ENCODE results near the gene MGAT5B.

The MGAT5B gene

DNA sequence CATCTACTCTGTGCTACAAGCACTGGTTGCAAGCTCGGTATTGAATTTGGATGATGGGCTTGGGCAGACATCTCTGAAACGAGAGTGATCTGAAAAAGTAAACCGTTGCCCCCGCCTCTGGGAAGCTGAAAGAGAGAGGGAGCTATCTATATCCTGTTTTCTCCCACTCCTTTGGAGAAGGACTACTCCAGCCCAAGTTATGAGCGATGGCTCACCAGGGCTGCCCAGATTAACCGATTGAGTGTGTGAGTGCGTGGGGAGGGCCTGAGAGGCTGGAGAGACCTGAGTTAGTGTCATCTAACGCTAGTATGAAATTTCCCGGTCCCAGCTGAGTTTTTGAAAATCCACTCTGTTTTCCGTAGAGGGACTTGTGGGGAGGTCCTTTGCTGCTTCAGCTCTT lies 11.5 kb downstream of the MGAT5B start:
- DNase-seq (ENCODE audit: low read depth in 2 of 2, low spot score in 1 of 2): no peak

DNA sequence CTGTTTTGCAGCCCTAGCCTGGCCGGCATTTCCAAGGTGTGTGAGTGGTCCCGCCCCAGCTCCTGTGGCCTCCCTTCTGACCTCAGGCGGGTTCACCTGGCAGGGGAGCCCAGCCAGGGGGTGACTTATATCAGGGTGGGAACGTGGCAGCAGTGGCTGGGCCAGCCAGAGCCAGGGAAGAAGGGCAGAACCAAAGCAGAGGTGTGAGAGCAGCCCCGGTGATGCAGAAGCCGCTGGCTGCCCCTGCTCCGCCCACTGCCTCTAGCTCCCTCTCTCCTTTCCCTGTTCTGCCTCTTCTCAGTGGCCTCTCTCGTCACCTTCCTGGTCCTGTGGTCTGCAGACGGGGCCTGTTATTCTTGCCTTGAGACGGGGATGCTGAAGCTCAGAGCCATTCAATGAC lies 12.1 kb downstream of the MGAT5B start:
- no peak for DNase-seq (ENCODE audit: low read depth in 2 of 2, low spot score in 1 of 2)

DNA sequence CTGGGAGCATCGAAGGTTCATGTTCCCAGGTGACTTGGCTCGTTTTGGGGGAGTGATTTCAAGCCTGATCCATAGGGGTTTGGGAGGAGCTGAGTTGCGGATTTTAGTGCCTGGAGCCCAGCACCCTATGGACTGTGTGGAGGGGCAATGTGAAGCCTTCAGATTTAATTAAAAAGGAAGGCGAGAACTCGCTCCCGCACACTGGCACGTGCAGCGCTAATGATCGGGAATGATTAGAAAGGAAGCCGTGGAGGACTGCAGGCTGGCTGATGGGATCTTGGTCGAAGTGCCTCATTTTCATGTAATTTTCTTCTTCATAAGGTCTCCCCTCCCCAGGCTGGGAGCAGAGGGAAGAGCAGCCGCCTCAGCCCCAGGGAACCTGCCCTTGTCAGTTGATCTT lies 12.8 kb downstream of the MGAT5B start:
- DNase-seq (ENCODE audit: low read depth in 2 of 2, low spot score in 1 of 2): no peak

DNA sequence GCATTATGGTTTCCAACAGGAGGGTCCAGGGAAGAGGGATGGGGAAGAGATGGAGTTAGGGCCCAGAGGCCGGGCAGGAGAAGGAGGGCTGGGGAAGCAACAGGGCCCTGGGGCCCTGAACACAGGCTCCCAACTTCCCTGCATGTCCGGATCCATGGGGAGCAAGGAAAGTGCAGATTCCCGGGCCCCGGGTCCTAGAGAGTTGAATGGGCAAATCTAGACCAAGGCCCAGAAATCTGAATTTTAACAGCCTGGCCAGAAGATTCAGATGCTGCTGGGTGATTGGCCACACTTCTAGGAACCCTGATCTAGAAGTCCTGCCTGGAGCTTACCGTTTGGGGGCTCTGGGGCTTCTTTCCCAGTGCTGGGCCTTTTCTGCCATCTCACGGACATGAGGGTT lies 13.2 kb downstream of the MGAT5B start:
- no peak for DNase-seq (ENCODE audit: low read depth in 2 of 2, low spot score in 1 of 2)

DNA sequence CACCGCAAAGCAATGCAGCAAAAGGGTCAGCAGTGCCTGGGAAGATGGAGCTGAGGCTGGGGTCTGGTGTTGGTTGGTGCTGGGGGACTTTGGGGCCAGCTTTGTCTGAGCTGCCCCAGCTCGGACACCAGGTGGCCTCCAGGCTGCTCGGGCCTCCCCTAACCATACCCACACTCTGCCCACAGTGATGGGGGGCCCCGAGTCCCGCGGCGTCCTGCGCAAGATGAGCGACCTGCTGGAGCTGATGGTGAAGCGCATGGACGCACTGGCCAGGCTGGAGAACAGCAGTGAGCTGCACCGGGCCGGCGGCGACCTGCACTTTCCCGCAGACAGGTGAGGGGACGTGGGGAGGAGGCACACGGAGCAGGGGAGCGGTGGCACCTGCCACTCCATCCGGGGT lies 13.8 kb downstream of the MGAT5B start:
- no peak for DNase-seq (ENCODE audit: low read depth in 2 of 2, low spot score in 1 of 2)

DNA sequence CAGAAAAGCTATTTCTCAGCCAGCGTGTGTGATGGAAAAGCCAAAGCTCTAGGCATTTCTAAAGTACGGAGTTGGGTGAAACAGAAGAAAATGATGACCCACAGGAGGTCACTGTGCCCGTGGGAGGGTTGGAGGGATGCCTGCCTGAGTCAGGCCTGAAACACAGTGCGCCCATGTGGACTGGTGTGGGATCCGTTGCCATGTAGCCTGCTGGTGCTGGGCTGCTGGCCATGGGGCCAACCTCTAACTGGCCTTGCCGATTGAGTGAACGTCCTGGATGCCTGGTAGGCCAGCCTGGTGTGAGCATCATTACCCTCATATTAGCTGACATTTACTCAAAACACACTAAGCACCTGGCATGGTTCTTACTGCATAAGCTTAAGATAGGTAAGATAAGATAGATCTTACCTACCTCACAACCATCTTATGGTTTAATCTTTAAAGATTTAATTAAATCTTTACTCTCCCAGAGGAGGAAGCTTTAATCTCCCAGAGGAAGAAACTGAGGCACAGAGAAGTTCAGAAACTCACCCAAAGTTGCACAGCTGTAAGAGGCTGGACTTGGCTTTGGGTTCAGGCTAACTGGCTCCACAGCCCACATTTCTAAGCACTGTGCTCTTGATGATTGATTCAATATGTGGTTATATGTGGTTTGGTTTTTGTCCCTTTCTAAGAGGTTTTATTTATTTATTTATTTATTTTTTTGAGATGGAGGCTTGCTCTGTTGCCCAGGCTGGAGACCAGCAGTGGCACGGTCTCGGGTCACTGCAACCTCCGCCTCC lies 15.7 kb downstream of the MGAT5B start:
- no peak for DNase-seq (ENCODE audit: low read depth in 2 of 2, low spot score in 1 of 2)

DNA sequence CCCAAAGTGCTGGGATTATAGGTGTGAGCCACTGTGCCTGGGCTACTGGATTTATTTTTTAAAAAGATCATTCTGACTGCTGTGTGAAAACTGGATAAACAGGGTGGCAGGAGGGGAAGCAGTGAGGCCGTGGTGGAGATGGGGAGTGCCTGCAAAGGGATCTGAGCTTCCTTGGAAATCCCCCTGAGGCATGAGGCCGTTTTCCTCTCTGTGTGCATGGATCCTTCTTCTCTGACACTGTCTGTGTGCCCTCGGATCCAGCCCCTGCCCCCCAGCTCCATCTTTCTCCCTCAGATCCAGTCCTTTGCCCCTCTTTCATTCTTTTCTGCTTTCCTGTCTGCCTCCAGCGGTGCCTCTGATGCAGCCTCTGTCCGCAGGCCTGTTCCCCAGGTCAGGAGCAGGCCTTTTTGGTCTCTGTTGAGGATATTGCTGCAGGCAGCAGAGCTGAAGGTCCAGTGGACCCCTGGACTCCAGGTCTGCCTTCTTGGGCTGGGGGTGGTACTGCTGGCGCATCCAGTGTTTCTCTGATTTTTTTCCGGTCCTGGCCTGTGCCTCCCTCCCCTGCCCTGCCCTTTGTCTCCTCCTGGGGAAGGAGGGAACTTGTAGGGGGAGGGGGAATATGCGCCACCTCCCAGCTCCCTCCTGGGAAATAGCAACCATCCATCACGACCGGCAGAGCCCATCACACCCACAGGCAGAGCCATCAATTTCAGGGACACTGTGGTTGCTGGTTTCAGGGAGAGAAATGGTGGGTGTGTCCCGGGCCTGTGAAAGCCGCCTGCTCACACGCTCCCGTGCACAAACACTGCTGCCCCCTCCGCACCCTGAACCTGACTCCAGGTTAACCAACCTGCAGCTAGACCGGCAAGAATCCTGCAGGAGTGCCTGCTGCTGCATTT lies 17.0 kb downstream of the MGAT5B start:
- DNase-seq (ENCODE audit: low read depth in 2 of 2, low spot score in 1 of 2): no peak

DNA sequence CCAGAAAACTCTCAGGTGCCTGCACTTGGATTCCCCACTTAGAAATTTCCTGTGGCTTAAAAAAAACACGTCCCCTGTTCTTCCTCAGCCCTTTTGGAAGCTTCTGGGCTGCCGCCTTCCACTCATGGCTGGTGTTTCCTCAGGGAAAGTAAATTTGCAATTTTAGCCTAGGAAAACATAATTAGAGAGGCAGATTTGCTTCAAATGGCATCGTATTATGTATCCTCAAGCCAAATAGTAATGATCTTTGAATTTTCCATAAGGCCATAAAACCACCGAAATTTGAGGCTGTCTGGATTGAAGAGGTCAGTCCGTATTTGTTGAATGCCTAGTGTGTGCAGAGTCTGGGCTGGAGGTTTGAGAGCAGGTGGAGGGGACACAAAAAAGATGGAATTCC lies 17.7 kb downstream of the MGAT5B start:
- no peak for DNase-seq (ENCODE audit: low read depth in 2 of 2, low spot score in 1 of 2)

DNA sequence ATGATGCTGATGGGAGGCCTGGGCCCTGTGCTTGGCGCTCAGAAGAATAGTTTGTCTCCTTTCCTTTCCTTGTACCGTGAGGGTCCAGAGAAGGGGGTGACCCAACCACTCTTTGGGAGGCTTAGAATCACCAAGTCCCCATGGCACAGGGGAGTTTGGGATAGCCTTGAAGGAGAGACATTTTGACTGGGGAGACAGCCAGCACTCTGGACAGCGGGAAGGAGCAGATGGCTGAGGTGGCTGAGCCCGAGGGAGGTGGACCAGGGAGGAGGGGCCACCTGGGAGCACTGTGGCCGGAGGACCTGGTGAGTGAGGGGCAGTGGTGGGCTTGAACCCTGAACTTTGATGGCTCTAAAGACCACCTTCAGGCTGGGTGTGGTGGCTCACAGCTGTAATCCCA lies 18.2 kb downstream of the MGAT5B start:
- no peak for DNase-seq (ENCODE audit: low read depth in 2 of 2, low spot score in 1 of 2)

DNA sequence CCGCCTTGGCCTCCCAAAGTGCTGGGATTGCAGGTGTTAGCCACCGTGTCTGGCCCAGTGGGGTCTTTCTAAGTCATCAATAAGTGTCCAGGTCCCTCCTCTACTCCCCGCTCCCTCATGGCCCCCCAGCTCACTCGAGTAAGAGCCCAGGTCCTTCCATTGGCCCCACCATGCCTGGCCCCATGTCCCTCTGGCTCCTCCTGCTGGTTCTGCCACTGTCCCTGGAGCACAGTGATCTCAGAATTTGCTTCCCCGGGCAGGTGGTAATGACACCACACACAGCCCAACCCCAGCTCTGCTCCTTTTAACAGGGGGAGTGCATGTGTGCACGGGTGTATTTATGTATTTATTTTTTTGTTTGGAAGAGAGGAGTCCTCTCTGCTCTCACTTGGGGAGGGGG lies 19.6 kb downstream of the MGAT5B start:
- DNase-seq (ENCODE audit: low read depth in 2 of 2, low spot score in 1 of 2): no peak

DNA sequence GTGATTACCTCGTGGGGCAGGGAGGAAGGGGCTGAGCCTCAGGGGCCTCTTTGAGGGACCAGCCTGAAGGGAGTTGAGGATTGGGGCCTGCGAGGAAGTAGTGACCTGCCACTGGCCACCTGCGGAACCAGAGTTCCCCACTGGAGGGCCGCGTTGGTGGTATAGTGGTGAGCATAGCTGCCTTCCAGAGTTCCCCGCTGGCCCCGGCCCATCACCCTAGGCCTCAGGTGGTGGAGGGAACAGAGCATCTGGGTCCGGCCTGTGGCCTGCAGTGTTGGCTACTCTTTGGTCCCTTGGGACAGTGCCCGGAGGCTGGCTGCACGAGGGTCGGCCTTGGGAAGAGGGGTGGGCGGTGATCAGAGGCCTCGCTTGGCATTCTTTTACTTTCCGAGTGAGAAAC lies 20.5 kb downstream of the MGAT5B start:
- DNase-seq (ENCODE audit: low read depth in 2 of 2, low spot score in 1 of 2): no peak

DNA sequence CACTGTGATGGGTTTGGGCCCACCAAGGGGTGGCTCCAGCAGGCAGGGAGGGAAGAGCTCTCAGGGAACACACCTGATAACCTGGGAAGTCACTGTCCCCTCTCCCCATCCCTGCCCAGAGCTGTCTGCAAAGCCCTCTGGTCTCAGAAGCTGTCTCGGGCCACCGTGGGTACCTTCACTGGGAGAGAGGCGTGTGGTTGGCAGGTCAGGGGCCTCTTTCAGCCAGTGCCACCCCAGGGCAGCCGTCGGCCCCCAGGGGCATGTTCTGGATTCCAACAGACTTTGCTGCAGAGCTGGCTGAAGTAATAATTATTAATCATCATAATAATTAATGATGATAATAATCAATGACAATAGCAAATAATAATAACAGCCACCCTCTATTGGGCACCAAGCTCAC lies 21.1 kb downstream of the MGAT5B start:
- no peak for DNase-seq (ENCODE audit: low read depth in 2 of 2, low spot score in 1 of 2)

DNA sequence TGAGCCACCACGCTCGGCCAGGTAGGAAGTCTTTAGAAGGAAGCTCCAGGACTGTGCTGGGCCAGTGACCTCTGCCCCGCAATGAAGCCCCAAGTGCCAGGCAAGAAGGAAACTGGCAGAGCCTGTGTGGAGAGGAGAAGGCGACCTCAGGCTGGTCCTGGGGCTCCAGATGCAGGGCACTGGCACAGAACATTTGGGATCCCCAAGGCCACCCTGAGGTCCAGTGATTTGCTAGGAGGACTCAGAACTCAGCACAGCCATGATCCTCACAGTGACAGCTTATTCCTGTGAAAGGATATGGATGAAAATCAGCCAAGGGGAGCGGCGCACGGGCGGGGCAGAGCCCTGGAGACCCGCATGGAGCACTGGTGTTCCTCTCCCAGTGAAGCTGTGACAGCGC lies 24.1 kb downstream of the MGAT5B start:
- no peak for DNase-seq (ENCODE audit: low read depth in 2 of 2, low spot score in 1 of 2)

DNA sequence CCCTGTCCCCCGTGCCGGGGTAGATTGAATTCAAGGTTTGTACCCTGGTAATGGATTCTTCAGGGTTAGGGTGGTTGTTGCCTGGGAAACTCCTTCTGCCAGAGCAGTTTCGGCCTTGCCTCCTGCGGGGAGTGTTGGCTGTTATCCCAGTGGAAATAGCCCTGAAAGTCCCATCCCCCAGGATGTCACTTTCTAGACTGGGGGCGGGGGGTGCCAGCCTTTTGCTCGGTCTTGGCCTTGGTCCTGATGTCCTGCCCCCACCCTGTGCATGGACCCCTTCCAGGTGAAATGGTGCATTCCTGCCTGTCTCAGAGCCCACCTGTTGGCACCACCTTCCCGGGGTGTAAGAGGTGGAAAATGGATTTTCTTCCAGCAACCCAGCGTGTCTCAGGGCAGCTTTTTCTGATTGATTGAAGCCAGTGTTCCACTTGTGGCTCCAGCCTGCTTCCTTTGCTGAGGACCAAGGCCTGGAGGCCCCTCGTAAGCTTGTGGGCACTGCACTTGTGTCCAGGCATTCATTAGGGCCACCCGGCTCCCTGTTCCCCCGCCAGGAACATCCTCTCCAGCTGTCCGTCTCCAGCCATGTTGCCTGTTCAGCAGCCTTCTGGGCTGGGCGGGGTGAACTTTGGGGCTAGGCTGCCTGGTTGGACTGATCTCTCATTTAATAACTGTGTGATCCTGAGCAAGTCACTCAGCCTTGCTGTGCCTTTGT lies 25.6 kb downstream of the MGAT5B start:
- no peak for DNase-seq (ENCODE audit: low read depth in 2 of 2, low spot score in 1 of 2)

DNA sequence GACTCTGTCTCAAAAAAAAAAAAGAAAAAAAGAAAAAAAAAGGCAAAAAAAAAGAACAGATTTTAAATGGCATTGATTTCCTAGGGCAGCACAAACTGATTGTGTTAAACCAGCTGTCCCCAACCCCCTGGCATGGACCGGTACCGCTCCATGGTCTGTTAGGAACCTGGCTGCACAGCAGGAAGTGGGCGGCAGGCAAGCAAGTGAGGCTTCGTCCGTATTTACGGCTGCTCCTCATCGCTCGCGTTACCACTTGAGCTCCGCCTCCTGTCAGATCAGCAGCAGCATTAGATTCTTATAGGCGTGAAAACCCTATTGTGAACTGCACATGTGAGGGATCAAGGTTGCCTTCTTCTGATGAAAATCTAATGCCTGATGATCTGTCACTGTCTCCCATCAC lies 26.6 kb downstream of the MGAT5B start:
- no peak for DNase-seq (ENCODE audit: low read depth in 2 of 2, low spot score in 1 of 2)

DNA sequence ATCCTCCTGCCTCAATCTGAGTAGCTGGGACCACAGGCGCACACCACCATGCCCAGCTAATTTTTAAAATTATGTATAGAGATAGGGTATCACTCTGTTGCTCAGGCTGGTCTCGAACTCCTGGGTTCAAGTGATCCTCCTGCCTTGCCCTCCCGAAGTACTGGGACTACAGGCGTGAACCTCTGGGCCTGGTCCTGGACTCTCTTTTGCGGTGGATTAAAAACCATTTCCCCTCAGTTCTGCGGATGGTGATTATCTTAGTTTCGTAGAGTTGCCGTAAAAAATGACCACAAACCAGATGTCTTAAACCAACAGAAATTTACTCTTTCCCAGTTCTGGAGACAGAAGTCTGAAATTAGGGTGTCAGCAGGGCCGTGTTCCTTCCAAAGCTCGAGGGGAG lies 28.8 kb downstream of the MGAT5B start:
- no peak for DNase-seq (ENCODE audit: low read depth in 2 of 2, low spot score in 1 of 2)

DNA sequence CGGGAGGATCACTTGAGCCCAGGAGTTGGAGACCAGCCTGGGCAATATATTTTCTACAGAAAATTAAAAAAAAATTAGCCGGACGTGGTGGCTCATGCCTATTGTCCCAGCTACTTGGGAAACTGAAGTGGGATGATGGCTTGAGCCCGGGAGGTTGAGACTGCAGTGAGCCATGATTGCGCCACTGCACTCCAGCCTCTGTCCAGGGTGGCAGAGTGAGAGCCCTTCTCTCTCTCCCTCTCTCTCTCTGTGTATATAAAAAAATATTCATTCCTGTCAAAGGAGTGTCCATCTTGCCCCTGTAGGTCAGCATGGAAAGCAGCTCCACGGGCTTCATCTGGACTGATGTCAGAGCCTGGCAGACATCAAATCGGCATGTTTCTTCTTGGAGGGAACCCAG lies 31.2 kb downstream of the MGAT5B start:
- no peak for DNase-seq (ENCODE audit: low read depth in 2 of 2, low spot score in 1 of 2)

DNA sequence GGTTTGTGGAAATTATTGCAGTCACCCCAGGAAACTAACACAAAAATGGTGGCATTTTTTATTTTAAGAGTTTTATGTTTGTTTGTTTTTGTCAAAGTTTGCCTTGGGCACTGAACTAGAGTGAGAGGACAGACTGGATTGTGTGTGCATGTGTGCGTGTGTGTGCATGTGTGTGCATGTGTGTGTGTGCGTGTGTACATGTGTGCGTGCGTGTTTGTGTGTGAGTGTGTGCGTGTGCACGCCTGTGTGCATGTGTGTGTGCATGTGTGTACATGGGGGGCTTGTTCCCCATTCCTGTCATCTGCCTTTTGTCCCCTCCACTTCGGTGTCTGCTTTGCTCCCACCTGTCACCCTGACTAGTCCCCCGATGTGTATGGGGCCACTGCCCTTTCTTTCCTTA lies 32.5 kb downstream of the MGAT5B start:
- DNase-seq (ENCODE audit: low read depth in 2 of 2, low spot score in 1 of 2): no peak

DNA sequence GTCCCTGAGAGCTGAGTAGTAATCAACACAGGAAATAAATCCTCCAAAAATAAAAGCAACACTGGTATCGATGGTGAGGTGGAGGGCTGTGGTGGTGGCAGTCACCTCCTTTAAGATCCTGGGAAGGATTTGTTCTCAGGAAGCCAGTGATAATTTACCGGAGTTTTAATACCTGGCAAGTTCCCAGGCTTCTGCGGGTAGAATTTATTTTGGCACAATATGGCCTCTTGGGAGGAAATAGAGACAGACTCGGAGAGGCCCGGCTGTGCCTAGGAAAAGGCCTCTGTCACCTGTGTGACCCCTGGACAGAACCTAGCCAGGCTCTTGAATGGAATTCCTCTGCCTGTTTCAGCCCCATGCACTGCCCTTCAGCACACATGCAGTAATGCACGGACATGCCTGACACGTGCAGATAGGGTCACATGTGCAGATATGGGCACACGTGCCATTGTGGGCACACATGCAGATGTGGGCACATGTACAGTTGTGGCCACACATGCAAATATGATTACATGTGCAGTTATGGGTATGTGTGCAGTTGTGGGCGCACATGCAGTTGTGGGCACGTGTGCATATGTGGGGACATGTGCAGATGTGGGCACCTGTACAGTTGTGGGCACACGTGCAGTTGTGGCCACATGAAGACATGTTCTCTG lies 33.5 kb downstream of the MGAT5B start:
- DNase-seq (ENCODE audit: low read depth in 2 of 2, low spot score in 1 of 2): no peak

DNA sequence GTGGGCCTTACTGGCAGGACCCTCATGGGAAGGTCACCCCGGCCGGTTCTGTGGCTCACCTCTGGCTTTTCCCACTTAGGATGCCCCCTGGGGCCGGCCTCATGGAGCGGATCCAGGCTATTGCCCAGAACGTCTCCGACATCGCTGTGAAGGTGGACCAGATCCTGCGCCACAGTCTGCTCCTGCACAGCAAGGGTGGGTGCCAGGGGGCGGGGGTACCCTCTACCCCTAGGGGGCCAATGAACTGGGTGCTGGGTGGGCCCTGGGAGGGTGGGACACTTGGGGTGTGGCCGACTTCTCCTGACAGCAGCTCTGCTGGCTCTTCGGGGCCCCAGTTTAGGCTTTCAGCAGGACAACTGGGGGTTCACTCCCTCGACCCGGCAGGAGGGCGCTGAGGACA lies 34.3 kb downstream of the MGAT5B start:
- DNase-seq (ENCODE audit: low read depth in 2 of 2, low spot score in 1 of 2): no peak

DNA sequence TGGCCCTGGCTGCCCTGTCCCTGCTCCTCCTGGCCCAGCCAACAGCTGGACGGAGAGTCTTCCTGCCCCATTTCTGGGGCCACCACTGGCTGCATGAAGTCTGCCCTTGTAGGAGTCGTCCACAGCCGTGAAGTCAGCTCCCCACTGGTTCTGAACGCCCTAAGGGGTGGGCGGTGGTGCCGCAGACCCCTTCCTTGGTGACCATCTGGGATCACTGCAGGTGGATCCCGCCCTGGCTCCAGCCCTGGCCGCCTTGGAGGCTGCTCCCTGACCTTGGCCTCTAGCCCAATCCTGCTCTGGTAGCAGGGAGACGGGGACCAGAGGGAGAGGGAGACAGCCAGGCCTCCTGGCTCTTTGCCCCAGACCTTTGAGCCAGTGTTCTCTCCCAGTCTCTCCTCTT lies 35.4 kb downstream of the MGAT5B start:
- DNase-seq (ENCODE audit: low read depth in 2 of 2, low spot score in 1 of 2): no peak

All from stimulated activated CD8-positive, alpha-beta memory T cell treated with anti-CD3 and anti-CD28 coated beads, Interleukin-4, amount 100 ng/mL, for 4 hours (primary cell).